ENCODE data around the gene LARP4B.

GRCh38 chr10:870564-871166, 60.8 kb downstream of the LARP4B start:
- TF ChIP-seq CTCF (IDR thresholded peaks at IDR 0.05; ENCODE audit: low read depth, low read length) (no peak), EZH2phosphoT487 (IDR thresholded peaks at IDR 0.05; ENCODE audit: low read depth) (no peak)
